PC-3 (cell line): ENCODE data around the gene DCHS2. TPM values are rescaled to one million over a fixed set of nuclear protein-coding genes. Genes with fewer than 3 reads are reported as not detected.

Experiments
- ATAC-seq: fragments of 200-7000 bp; cut with Tn5 transposase; 2 replicates; pipeline ENCODE4 v1.9.1; 2020; ENCODE audit warnings: mild to moderate bottlenecking, moderate library complexity
- BruUV-seq: library from RNA; stranded (reverse); fragments of 400-500 nt; replicated peaks from 2 replicates; lab custom pipeline; 2021; lab: Mats Ljungman, UMichigan
- CTCF ChIA-PET: fragments of 300-600 bp; sonication (Branson Sonifier 250); formaldehyde crosslinking; loops from one replicate; lab custom pipeline; 2022; ENCODE audit warnings: antibody characterized with exemption; lab: Charles Lee
- POLR2A ChIA-PET: fragments of 300-600 bp; sonication (Branson Sonifier 250); formaldehyde crosslinking; loops from one replicate; lab custom pipeline; 2022; ENCODE audit warnings: antibody characterized with exemption; ENCODE audit not compliant: unreplicated experiment; lab: Charles Lee
- DNase-seq: peaks from one replicate; pipeline ENCODE4 v3.0.0-alpha.2; 2015
- H2AFZ ChIP-seq: fragments of 300-600 bp; sonication (generic); 2 replicates; pipeline ENCODE4 v1.6.0; 2016; ENCODE audit warnings: antibody characterized with exemption, low read length
- H3F3A ChIP-seq: fragments of 300-600 bp; sonication (generic); one replicate; pipeline ENCODE4 v1.6.0; 2017; ENCODE audit warnings: antibody characterized with exemption, low read length, control low read depth, mild to moderate bottlenecking; ENCODE audit not compliant: unreplicated experiment
- H3K27ac ChIP-seq: fragments of 300-600 bp; sonication (generic); 2 replicates; pipeline ENCODE4 v1.5.1; 2016; ENCODE audit warnings: mild to moderate bottlenecking, low read length
- H3K27me3 ChIP-seq: fragments of 300-600 bp; sonication (generic); 2 replicates; pipeline ENCODE4 v1.6.1; 2016; ENCODE audit warnings: low read length, mixed read lengths
- H3K36me3 ChIP-seq: fragments of 300-600 bp; sonication (generic); 2 replicates; pipeline ENCODE4 v1.6.1; 2016; ENCODE audit warnings: low read depth, mixed run types, low read length, mixed read lengths
- H3K4me1 ChIP-seq: fragments of 300-600 bp; sonication (generic); 2 replicates; pipeline ENCODE4 v1.5.1; 2016; ENCODE audit warnings: low read length; ENCODE audit not compliant: insufficient read depth
- H3K4me2 ChIP-seq: fragments of 300-600 bp; sonication (generic); 2 replicates; pipeline ENCODE4 v1.6.0; 2016; ENCODE audit warnings: low read length
- H3K4me3 ChIP-seq: fragments of 300-600 bp; sonication (generic); 2 replicates; pipeline ENCODE4 v1.5.1; 2016; ENCODE audit warnings: mild to moderate bottlenecking, low read length, mixed read lengths
- H3K79me2 ChIP-seq: fragments of 300-600 bp; sonication (generic); 2 replicates; pipeline ENCODE4 v1.6.1; 2017; ENCODE audit warnings: low read length, mixed read lengths
- H3K9ac ChIP-seq: fragments of 300-600 bp; sonication (generic); 2 replicates; pipeline ENCODE4 v1.6.0; 2016; ENCODE audit warnings: mild to moderate bottlenecking, low read length
- H3K9me2 ChIP-seq: fragments of 300-600 bp; sonication (generic); replicated peaks from 2 replicates; pipeline ENCODE4 v1.6.1; 2016; ENCODE audit warnings: mixed run types, low read length, mixed read lengths
- H3K9me3 ChIP-seq: fragments of 300-600 bp; sonication (generic); 2 replicates; pipeline ENCODE4 v1.6.1; 2016; ENCODE audit warnings: low read length, mixed read lengths
- H4K20me1 ChIP-seq: fragments of 300-600 bp; sonication (generic); 2 replicates; pipeline ENCODE4 v1.6.1; 2016; ENCODE audit warnings: low read length, mixed read lengths
- CTCF ChIP-seq: fragments of 300-600 bp; sonication (generic); conservative IDR thresholded peaks from 2 replicates; pipeline ENCODE4 v1.5.1; 2017; ENCODE audit warnings: antibody characterized with exemption, low read depth, mild to moderate bottlenecking, low read length
- EZH2 ChIP-seq: fragments of 300-600 bp; sonication (generic); IDR thresholded peaks from one replicate; pipeline ENCODE4 v1.6.1; 2017; ENCODE audit warnings: antibody characterized with exemption, mild to moderate bottlenecking, low read length; ENCODE audit not compliant: unreplicated experiment
- EZH2phosphoT487 ChIP-seq: fragments of 300-600 bp; sonication (generic); IDR thresholded peaks from 2 replicates; pipeline ENCODE4 v1.6.1; 2018; ENCODE audit warnings: mild to moderate bottlenecking, antibody characterized with exemption, low read length, borderline replicate concordance
- intact Hi-C: fragments of 100-400 bp; cut with micrococcal nuclease; formaldehyde crosslinking; loops from 2 replicates; pipeline ENCODE4 v1.9.0; 2023
- total RNA-seq: library from RNA; depleted of rRNA; stranded (reverse); fragments of >200 nt; gene quantifications from 2 replicates; pipeline ENCODE4 v1.2.3, GENCODE V29; 2014

Gene DCHS2
- total RNA-seq, 1 experiment from 2014 or later, result 0.22 TPM

- DNase-seq (no peak), ATAC-seq (no peak)
- no peak overlapping the region for H3K4me3 ChIP-seq
- no peak overlapping the region for H2AFZ ChIP-seq
- intact Hi-C loops, result loop anchor here (5.0 kb wide), 1 partner anchor 179 kb away; no protein-coding TSS in a partner anchor
- H3K9ac ChIP-seq, result no peak overlapping the region
- no peaks in the 10 kb centered on the region for H3K79me2 ChIP-seq
- no peaks in the 10 kb centered on the region for H3K36me3 ChIP-seq
- BruUV-seq, result no TSS peak
- no peaks in the 10 kb centered on the region for H4K20me1 ChIP-seq
- H3K27me3 ChIP-seq, result peaks cover 33% of the 10 kb centered on the region
- H3K9me3 ChIP-seq, result no peaks in the 10 kb centered on the region
- POLR2A ChIA-PET, result no interaction called here
- TF ChIP-seq EZH2phosphoT487, result no peak
- TF ChIP-seq EZH2, result no peak
- no peak for TF ChIP-seq CTCF
- H3F3A ChIP-seq, result no peaks in the 10 kb centered on the region
- CTCF ChIA-PET, result interaction anchor here (0.6 kb wide), 1 partner anchor 625 kb away, joined by 3 read pairs; no protein-coding TSS in a partner anchor
- no peak overlapping the region for H3K27ac ChIP-seq
- no peaks in the 10 kb centered on the region for H3K4me1 ChIP-seq
- no peaks in the 10 kb centered on the region for H3K9me2 ChIP-seq
- H3K4me2 ChIP-seq, result no peak overlapping the region
These were observed 163.6 kb downstream of the DCHS2 start for GRCh38 chr4:154328030-154328429.

GRCh38 chr4:154320521-154320920 is 171.1 kb downstream of the DCHS2 start:
- ChIA-PET POLR2A (no interaction called here), CTCF (no interaction called here)
- Histone ChIP-seq H3K36me3 (no peaks in the 10 kb centered on the region), H4K20me1 (no peaks in the 10 kb centered on the region), H3K27ac (no peak overlapping the region), H3K79me2 (no peaks in the 10 kb centered on the region), H3F3A (no peaks in the 10 kb centered on the region), H3K9me2 (no peaks in the 10 kb centered on the region), H3K4me3 (no peak overlapping the region), H2AFZ (no peak overlapping the region), H3K4me2 (no peak overlapping the region), H3K9ac (no peak overlapping the region), H3K27me3 (no peaks in the 10 kb centered on the region), H3K4me1 (no peaks in the 10 kb centered on the region), H3K9me3 (no peaks in the 10 kb centered on the region)
- no peak for DNase-seq
- ATAC-seq, result no peak
- intact Hi-C loops, result no loop called here
- no TSS peak for BruUV-seq
- TF ChIP-seq EZH2 (no peak), CTCF (no peak), EZH2phosphoT487 (no peak)

GRCh38 chr4:154319736-154320135 is 171.9 kb downstream of the DCHS2 start:
- no peak overlapping the region for H2AFZ ChIP-seq
- TF ChIP-seq CTCF (no peak), EZH2 (no peak), EZH2phosphoT487 (no peak)
- no peak overlapping the region for H3K4me2 ChIP-seq
- H3K4me1 ChIP-seq, result no peaks in the 10 kb centered on the region
- ATAC-seq, result no peak
- H4K20me1 ChIP-seq, result no peaks in the 10 kb centered on the region
- no peak overlapping the region for H3K4me3 ChIP-seq
- H3K36me3 ChIP-seq, result no peaks in the 10 kb centered on the region
- no peaks in the 10 kb centered on the region for H3K9me3 ChIP-seq
- CTCF ChIA-PET, result no interaction called here
- no peak overlapping the region for H3K27ac ChIP-seq
- H3K9ac ChIP-seq, result no peak overlapping the region
- no peaks in the 10 kb centered on the region for H3K27me3 ChIP-seq
- intact Hi-C loops, result loop anchor here (5.0 kb wide), 1 partner anchor 547 kb away; no protein-coding TSS in a partner anchor
- no peaks in the 10 kb centered on the region for H3K79me2 ChIP-seq
- POLR2A ChIA-PET, result no interaction called here
- BruUV-seq, result no TSS peak
- no peaks in the 10 kb centered on the region for H3F3A ChIP-seq
- H3K9me2 ChIP-seq, result no peaks in the 10 kb centered on the region
- DNase-seq, result no peak
